HuH-7 (cell line): ENCODE measurements around the gene OCSTAMP.

Experiments used
- DNase-seq: peaks from one replicate; pipeline ENCODE4 v3.0.0; 2011; ENCODE audit warnings: low spot score

OCSTAMP gene

DNA sequence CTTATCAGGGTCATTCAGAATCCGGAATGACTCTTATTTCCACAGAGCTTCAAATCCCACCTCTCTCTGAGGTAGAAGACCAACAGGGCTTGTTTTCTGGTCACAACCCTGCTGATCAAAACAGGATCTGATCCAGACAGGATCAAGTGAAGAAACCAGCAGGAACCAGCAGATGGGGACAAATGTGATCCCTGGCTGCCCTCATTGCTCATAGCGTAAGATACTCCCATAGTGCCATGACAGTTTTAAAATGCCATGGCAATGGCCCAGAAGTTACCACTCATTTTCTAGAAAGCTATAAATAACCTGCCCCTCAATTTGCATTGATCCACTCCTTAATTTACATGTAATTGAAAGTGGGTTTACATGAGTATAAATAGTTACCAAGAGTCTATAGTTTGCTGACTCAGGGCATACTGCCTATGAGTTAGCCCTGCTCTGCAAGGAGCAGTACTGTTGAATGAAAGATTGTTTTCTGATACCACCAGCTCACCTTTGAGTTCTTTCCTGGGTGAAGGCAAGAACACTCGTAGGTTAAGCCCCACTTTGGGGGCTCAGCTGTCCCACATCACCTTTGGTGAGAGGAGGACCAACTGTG is 30.9 kb downstream of the OCSTAMP start:
- DNase-seq: no peak

- DNase-seq: no peak
Observed at GRCh38 chr20:46512943-46513844, 37.3 kb downstream of the OCSTAMP start, which contains the start of gene ZNF334. Gene ZNF334, minus strand, starts transcription at chr20:46513559. Its CDS starts 1,457 bp downstream, at chr20:46512102.

DNA sequence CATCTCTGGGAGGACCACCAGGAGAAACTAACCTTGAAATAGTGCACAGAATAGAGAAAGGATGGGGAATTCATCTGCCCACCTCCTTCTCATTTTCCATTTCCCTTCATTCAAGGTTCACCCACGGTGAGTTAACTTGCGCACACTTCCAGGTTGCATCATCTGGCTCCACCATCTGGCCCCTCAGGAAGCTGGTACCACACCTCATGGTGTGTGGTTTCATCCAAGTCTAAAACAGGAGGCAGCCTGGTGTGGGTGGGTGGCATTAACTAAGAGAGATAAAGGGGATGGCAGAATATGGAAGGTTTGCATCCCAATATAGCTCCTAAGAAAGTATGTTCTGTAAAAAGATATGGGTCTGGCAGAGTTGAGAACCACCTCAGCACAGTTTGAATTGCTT is 40.9 kb downstream of the OCSTAMP start:
- no peak for DNase-seq

DNA sequence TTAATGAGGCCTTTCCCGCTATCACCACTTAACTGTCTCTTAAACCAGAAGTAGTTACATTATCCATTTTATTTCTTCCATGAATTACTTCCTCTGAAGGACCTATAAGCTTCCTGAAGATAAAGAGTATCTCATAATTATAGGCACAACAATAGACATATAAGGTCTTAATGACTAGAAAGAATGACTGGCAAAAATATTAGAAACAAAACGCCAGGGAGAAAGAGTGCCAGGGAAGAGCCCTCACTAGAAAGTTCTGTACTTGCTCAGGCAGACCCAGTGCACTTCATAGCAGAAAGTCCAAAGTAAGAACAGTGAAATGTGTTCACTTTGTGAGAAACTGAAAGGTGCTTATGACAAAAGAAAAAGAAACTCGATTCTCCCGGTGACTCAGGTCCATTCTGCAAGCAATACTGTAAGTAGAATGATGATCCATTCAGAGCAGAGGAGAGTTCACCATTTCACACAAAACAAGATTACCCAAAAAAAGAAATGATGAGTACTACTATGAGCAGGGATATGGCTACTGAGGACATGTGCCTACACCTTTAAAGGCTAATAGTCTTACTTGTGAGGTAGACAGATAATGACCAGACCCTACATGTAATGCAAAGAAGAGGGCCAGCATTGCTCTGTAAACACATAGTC is 42.6 kb downstream of the OCSTAMP start:
- DNase-seq: no peak

GRCh38 chr20:46505506-46505905 is 44.9 kb downstream of the OCSTAMP start:
- DNase-seq: no peak

DNA sequence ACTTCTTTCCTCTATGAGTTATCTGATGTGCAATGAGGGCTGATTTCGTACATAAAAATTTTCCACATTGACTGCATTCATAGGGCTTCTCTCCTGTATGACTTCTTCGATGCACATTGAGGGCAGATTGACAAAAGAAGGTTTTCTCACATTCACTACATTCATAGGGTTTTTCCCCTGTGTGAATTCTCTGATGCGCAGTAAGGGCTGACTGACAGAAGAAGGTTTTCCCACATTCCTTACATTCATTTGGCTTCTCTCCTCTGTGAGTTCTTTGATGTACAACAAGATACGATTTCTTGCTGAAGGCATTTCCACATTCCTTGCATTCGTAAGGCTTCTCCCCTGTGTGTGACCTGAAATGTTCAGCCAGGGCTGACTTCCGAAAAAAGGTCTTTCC is 48.5 kb downstream of the OCSTAMP start:
- DNase-seq: no peak

GRCh38 chr20:46501337-46501942 is 49.0 kb downstream of the OCSTAMP start:
- DNase-seq: no peak

- no peak for DNase-seq
Observed at GRCh38 chr20:46494077-46494476, 56.4 kb downstream of the OCSTAMP start.

- no peak for DNase-seq
Observed at GRCh38 chr20:46491354-46491753, 59.1 kb downstream of the OCSTAMP start.
